SK-N-SH treated with all-trans-retinoic acid at 6 μM for 48 hours (cell line): Measurements from ENCODE around the gene JARID2.

Source experiments
- ATAC-seq: fragments of 200-7000 bp; cut with Tn5 transposase; 3 replicates; pipeline ENCODE4 v1.9.1; 2020; ENCODE audit warnings: mild to moderate bottlenecking, moderate library complexity
- ARNTL ChIP-seq: fragments of 450-650 bp; formaldehyde crosslinking; IDR thresholded peaks from 2 replicates; pipeline ENCODE4 v1.5.0; 2020; ENCODE audit warnings: low read depth, mild to moderate bottlenecking, moderate library complexity, borderline replicate concordance
- CSDC2 ChIP-seq: fragments of 250-450 bp; sonication (Bioruptor Pico); IDR thresholded peaks from 2 replicates; pipeline ENCODE4 v1.5.0; 2020; ENCODE audit warnings: mild to moderate bottlenecking, moderate library complexity
- GLIS3 ChIP-seq: fragments of 250-450 bp; sonication (Bioruptor Pico); IDR thresholded peaks from 2 replicates; pipeline ENCODE4 v1.5.0; 2020; ENCODE audit warnings: mild to moderate bottlenecking, moderate library complexity
- ISL1 ChIP-seq: fragments of 250-450 bp; sonication (Bioruptor Pico); IDR thresholded peaks from 2 replicates; pipeline ENCODE4 v2.1.2; 2022; ENCODE audit warnings: mild to moderate bottlenecking, moderate library complexity
- PPARA ChIP-seq: fragments of 250-450 bp; sonication (Bioruptor Pico); IDR thresholded peaks from 2 replicates; pipeline ENCODE4 v1.5.0; 2020; ENCODE audit warnings: mild to moderate bottlenecking, borderline replicate concordance
- RARB ChIP-seq: fragments of 250-450 bp; sonication (Bioruptor Pico); IDR thresholded peaks from 2 replicates; pipeline ENCODE4 v1.8.0; 2021; ENCODE audit warnings: mild to moderate bottlenecking, moderate library complexity
- SNAI2 ChIP-seq: fragments of 250-450 bp; sonication (Bioruptor Pico); IDR thresholded peaks from 2 replicates; pipeline ENCODE4 v1.5.0; 2020; ENCODE audit warnings: mild to moderate bottlenecking, moderate library complexity
- TCF4 ChIP-seq: fragments of 250-450 bp; sonication (Bioruptor Pico); IDR thresholded peaks from 2 replicates; pipeline ENCODE4 v1.8.0; 2021; ENCODE audit warnings: mild to moderate bottlenecking, moderate library complexity, borderline replicate concordance
- TOX ChIP-seq: fragments of 250-450 bp; sonication (Bioruptor Pico); IDR thresholded peaks from 2 replicates; pipeline ENCODE4 v1.8.0; 2021; ENCODE audit warnings: mild to moderate bottlenecking, moderate library complexity, borderline replicate concordance
- ZC3H10 ChIP-seq: fragments of 250-450 bp; sonication (Bioruptor Pico); IDR thresholded peaks from 2 replicates; pipeline ENCODE4 v1.5.1; 2021; ENCODE audit warnings: mild to moderate bottlenecking, moderate library complexity
- ZFP3 ChIP-seq: fragments of 250-450 bp; sonication (Bioruptor Pico); IDR thresholded peaks from 2 replicates; pipeline ENCODE4 v1.5.0; 2020; ENCODE audit warnings: mild to moderate bottlenecking, moderate library complexity
- ZNF565 ChIP-seq: fragments of 450-650 bp; formaldehyde crosslinking; conservative IDR thresholded peaks from 2 replicates; pipeline ENCODE4 v1.5.0; 2020; ENCODE audit warnings: low read depth, mild to moderate bottlenecking, moderate library complexity
- ZNF70 ChIP-seq: fragments of 450-650 bp; formaldehyde crosslinking; IDR thresholded peaks from 2 replicates; pipeline ENCODE4 v1.5.0; 2020; ENCODE audit warnings: mild to moderate bottlenecking, moderate library complexity
- ZNF8 ChIP-seq: fragments of 450-650 bp; formaldehyde crosslinking; IDR thresholded peaks from 2 replicates; pipeline ENCODE4 v1.5.0; 2020; ENCODE audit warnings: mild to moderate bottlenecking, moderate library complexity
- TF ChIP-seq, protein P1 (sequence below): fragments of 250-450 bp; sonication (Bioruptor Pico); IDR thresholded peaks from 2 replicates; pipeline ENCODE4 v1.8.0; 2020; ENCODE audit warnings: mild to moderate bottlenecking, moderate library complexity, borderline replicate concordance
- TF ChIP-seq, protein P2 (sequence below): fragments of 250-450 bp; sonication (Bioruptor Pico); IDR thresholded peaks from 2 replicates; pipeline ENCODE4 v1.8.0; 2021; ENCODE audit warnings: low read depth, mild to moderate bottlenecking, moderate library complexity, borderline replicate concordance
- TF ChIP-seq, protein P3 (sequence below): fragments of 250-450 bp; sonication (Bioruptor Pico); IDR thresholded peaks from 2 replicates; pipeline ENCODE4 v1.5.0; 2020; ENCODE audit warnings: mild to moderate bottlenecking, moderate library complexity
- TF ChIP-seq, protein P4 (sequence below): fragments of 250-450 bp; sonication (Bioruptor Pico); IDR thresholded peaks from 2 replicates; pipeline ENCODE4 v1.5.1; 2020; ENCODE audit warnings: low read depth, mild to moderate bottlenecking, moderate library complexity

JARID2 gene

DNA sequence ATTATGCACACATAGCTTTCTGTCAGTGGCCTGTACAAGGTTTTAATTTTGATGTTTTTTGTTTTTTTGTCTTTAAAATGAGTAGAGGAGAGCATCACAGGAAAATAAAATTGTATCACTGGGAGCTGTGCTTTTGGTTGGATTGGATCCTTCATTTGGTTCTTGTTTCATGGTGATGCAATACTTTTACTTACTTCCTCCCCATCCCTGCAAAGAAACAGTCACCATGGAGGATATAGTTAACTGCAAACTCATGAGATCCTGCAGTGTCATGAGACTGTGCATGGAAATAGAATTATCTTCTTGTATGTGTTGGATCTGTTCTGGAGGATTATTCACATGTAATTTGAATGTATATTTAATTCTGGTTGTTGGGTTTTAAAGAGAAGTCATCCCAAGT lies 122.3 kb downstream of the JARID2 start:
- TF ChIP-seq, protein P1, sequence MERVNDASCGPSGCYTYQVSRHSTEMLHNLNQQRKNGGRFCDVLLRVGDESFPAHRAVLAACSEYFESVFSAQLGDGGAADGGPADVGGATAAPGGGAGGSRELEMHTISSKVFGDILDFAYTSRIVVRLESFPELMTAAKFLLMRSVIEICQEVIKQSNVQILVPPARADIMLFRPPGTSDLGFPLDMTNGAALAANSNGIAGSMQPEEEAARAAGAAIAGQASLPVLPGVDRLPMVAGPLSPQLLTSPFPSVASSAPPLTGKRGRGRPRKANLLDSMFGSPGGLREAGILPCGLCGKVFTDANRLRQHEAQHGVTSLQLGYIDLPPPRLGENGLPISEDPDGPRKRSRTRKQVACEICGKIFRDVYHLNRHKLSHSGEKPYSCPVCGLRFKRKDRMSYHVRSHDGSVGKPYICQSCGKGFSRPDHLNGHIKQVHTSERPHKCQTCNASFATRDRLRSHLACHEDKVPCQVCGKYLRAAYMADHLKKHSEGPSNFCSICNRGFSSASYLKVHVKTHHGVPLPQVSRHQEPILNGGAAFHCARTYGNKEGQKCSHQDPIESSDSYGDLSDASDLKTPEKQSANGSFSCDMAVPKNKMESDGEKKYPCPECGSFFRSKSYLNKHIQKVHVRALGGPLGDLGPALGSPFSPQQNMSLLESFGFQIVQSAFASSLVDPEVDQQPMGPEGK (CRISPR knock-in tag): no peak
- TF ChIP-seq TOX (CRISPR knock-in tag) (no peak), ZNF70 (CRISPR knock-in tag) (no peak), RARB (no peak)
- TF ChIP-seq, all 23 proteins: peak for 0
- no peak for ATAC-seq

DNA sequence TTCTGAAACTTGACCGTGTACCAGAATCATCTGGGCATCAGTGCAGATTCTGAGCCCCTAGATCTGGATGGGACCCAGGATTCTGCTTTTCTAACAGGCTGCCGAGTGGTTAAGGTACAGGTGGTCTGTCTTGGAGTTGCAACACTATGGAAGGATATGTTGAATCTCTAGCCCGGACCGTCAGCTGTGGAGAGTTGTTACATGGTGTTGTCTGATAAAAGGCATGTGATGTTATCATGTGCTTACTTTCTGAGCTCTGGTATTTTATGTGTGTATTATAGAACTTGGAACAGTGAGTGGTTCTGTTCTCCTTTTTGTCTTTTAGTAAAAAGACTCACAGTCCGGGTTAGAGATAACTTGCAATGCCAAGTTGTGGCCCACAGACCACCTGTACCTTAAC lies 123.0 kb downstream of the JARID2 start:
- TF ChIP-seq TOX (CRISPR knock-in tag) (no peak), ZNF565 (CRISPR knock-in tag) (no peak), RARB (no peak), ZFP3 (CRISPR knock-in tag) (no peak), GLIS3 (CRISPR knock-in tag) (no peak), TCF4 (CRISPR knock-in tag) (no peak)
- TF ChIP-seq, protein P2, sequence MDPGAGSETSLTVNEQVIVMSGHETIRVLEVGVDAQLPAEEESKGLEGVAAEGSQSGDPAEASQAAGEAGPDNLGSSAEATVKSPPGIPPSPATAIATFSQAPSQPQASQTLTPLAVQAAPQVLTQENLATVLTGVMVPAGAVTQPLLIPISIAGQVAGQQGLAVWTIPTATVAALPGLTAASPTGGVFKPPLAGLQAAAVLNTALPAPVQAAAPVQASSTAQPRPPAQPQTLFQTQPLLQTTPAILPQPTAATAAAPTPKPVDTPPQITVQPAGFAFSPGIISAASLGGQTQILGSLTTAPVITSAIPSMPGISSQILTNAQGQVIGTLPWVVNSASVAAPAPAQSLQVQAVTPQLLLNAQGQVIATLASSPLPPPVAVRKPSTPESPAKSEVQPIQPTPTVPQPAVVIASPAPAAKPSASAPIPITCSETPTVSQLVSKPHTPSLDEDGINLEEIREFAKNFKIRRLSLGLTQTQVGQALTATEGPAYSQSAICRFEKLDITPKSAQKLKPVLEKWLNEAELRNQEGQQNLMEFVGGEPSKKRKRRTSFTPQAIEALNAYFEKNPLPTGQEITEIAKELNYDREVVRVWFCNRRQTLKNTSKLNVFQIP (CRISPR knock-in tag): no peak
- TF ChIP-seq, protein P3, sequence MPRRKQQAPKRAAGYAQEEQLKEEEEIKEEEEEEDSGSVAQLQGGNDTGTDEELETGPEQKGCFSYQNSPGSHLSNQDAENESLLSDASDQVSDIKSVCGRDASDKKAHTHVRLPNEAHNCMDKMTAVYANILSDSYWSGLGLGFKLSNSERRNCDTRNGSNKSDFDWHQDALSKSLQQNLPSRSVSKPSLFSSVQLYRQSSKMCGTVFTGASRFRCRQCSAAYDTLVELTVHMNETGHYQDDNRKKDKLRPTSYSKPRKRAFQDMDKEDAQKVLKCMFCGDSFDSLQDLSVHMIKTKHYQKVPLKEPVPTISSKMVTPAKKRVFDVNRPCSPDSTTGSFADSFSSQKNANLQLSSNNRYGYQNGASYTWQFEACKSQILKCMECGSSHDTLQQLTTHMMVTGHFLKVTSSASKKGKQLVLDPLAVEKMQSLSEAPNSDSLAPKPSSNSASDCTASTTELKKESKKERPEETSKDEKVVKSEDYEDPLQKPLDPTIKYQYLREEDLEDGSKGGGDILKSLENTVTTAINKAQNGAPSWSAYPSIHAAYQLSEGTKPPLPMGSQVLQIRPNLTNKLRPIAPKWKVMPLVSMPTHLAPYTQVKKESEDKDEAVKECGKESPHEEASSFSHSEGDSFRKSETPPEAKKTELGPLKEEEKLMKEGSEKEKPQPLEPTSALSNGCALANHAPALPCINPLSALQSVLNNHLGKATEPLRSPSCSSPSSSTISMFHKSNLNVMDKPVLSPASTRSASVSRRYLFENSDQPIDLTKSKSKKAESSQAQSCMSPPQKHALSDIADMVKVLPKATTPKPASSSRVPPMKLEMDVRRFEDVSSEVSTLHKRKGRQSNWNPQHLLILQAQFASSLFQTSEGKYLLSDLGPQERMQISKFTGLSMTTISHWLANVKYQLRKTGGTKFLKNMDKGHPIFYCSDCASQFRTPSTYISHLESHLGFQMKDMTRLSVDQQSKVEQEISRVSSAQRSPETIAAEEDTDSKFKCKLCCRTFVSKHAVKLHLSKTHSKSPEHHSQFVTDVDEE (CRISPR knock-in tag): no peak
- no peak for ATAC-seq

DNA sequence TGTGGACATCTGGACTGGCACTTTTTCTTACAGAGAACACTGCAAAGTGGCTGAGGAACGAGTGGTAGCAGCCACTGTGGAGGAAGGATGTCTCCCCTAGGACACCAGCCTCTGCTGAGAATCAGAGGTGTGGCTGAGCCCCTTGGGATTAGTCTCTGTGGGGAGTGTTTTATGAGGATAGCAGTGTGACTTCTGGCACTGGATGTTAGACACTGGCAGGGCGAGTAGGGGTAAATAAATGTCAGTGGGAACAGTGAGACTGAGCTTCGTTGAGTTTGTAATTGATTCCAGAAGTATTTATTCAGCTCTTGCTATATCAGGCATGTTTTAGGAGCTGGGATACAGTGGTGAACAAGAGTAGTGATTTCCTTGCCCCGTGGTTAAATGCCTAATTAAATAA lies 124.0 kb downstream of the JARID2 start:
- TF ChIP-seq, protein P2 (CRISPR knock-in tag): no peak
- peak; percentile 63; the same call in 1 of the 2 replicates for TF ChIP-seq ZNF70 (CRISPR knock-in tag)
- peak; percentile 71 for ATAC-seq

DNA sequence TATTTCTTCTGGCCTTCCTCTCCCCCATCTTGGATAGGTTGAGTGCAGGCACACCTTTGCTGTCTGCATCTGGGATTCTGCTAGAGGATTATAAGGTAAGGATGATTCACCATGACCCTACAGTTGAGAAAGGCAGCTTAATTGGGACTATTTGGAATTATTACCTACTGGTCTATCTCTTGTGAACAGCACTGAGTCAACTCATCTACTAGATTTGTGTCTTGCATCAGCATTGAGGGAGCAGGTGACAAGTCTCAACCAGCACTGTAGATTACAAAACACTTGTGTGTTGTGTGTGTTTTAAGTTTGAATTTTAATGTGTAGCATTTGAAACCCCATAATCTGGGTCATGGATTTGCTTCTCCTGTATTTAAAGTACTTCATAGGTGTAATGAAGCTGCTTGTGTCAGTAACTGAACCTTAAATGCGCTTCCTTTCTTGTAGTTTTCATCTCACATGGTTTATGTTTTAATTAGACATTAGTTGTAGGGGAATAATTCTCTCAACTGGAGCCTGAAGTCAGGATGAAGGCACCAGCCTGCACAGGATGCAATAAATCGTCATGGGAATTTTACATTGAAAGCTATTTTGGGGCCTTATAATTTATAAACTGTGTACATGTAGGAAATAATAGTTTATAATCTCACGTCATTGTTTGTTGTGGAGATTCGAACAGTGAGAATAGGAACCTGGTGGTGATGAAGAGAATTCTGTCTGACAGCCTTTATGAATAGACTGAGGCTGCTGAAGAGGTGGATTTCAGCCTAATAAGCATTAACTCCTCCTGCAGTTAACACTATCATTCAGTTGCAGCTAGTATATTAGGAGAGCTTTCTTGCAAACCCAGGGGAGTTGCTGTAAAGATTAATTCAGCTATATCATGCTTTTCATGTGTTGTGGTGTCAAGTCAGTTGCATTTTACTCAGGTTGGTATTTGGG lies 125.1 kb downstream of the JARID2 start:
- ATAC-seq: no peak
- TF ChIP-seq GLIS3 (CRISPR knock-in tag): no peak
- TF ChIP-seq, protein P4, sequence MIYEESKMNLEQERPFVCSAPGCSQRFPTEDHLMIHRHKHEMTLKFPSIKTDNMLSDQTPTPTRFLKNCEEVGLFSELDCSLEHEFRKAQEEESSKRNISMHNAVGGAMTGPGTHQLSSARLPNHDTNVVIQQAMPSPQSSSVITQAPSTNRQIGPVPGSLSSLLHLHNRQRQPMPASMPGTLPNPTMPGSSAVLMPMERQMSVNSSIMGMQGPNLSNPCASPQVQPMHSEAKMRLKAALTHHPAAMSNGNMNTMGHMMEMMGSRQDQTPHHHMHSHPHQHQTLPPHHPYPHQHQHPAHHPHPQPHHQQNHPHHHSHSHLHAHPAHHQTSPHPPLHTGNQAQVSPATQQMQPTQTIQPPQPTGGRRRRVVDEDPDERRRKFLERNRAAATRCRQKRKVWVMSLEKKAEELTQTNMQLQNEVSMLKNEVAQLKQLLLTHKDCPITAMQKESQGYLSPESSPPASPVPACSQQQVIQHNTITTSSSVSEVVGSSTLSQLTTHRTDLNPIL (CRISPR knock-in tag): no peak
- no peak for TF ChIP-seq ZNF8 (CRISPR knock-in tag)
- TF ChIP-seq ISL1 (CRISPR knock-in tag): no peak
- TF ChIP-seq SNAI2: no peak
- no peak for TF ChIP-seq TOX (CRISPR knock-in tag)
- TF ChIP-seq PPARA (CRISPR knock-in tag): no peak
- TF ChIP-seq, protein P1 (CRISPR knock-in tag): no peak
- no peak for TF ChIP-seq ZC3H10 (CRISPR knock-in tag)
- TF ChIP-seq RARB: no peak
- no peak for TF ChIP-seq ZNF565 (CRISPR knock-in tag)
- TF ChIP-seq, protein P2 (CRISPR knock-in tag): no peak
- TF ChIP-seq ARNTL (CRISPR knock-in tag): no peak
- TF ChIP-seq CSDC2: no peak
